ENCODE measurements around the gene KIAA0319L.
A peak's percentile ranks its signal among the peaks of the same experiment; 100 is the strongest.

KIAA0319L gene

GRCh38 chr1:35535243-35535642, 22.0 kb downstream of the KIAA0319L start:
- no peak for DNase-seq

- no peak for DNase-seq
These were observed 23.6 kb downstream of the KIAA0319L start for GRCh38 chr1:35533586-35533985.

- DNase-seq = peak; percentile 37
These were observed 24.5 kb downstream of the KIAA0319L start for GRCh38 chr1:35532497-35533223.

- DNase-seq = no peak
These were observed 25.8 kb downstream of the KIAA0319L start for GRCh38 chr1:35531368-35531767.

- DNase-seq = no peak
These were observed 26.3 kb downstream of the KIAA0319L start for GRCh38 chr1:35530946-35531345.

GRCh38 chr1:35530168-35530567, 27.0 kb downstream of the KIAA0319L start:
- DNase-seq = no peak

GRCh38 chr1:35524106-35524505, 33.1 kb downstream of the KIAA0319L start:
- DNase-seq = no peak

GRCh38 chr1:35519432-35519831, 37.8 kb downstream of the KIAA0319L start:
- DNase-seq = no peak

GRCh38 chr1:35518183-35518582, 39.0 kb downstream of the KIAA0319L start:
- no peak for DNase-seq

- no peak for DNase-seq
These were observed 45.9 kb downstream of the KIAA0319L start for GRCh38 chr1:35511305-35511704.

GRCh38 chr1:35509558-35509957, 47.6 kb downstream of the KIAA0319L start:
- DNase-seq = no peak

GRCh38 chr1:35507947-35508346, 49.3 kb downstream of the KIAA0319L start:
- DNase-seq = no peak

- no peak for DNase-seq
These were observed 50.0 kb downstream of the KIAA0319L start for GRCh38 chr1:35506960-35507912.

GRCh38 chr1:35505911-35506798, 51.0 kb downstream of the KIAA0319L start:
- DNase-seq = peak; percentile 80

- DNase-seq = no peak
These were observed 55.0 kb downstream of the KIAA0319L start for GRCh38 chr1:35502242-35502641.

- no peak for DNase-seq
These were observed 56.8 kb downstream of the KIAA0319L start for GRCh38 chr1:35500439-35500838.

- DNase-seq = no peak
These were observed 57.5 kb downstream of the KIAA0319L start for GRCh38 chr1:35499652-35500176.

GRCh38 chr1:35499231-35499630, 58.0 kb downstream of the KIAA0319L start:
- DNase-seq = no peak

- no peak for DNase-seq
These were observed 59.6 kb downstream of the KIAA0319L start for GRCh38 chr1:35497571-35497970.

- DNase-seq = no peak
These were observed 67.0 kb downstream of the KIAA0319L start for GRCh38 chr1:35490250-35490649.

GRCh38 chr1:35488336-35488735, 68.9 kb downstream of the KIAA0319L start:
- no peak for DNase-seq

- DNase-seq = no peak
These were observed 70.3 kb downstream of the KIAA0319L start for GRCh38 chr1:35486858-35487408.
